Measurements from ENCODE around the gene RGS2.

DNA sequence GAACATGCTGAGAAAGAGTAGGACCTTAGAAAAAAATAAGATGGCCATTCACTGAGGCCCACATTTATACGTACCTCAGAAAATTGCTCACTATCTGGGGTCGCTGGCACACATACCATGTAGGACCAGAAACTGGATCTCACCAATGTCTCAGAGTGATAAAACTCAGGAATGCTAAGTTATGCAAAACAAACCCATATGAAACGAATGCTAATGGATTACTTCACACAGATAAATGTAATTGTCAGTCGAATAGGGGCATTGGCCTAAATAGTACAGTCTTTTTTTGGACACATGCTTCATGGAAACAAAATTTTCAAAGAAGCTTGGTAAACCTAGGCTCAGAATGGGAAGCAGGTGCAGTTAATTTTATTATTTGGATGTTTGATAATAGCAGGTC lies 32.6 kb upstream of the RGS2 start:
- TF ChIP-seq CTCF (IDR thresholded peaks at IDR 0.05) (no peak), POLR2A (IDR thresholded peaks at IDR 0.05) (no peak)

Measured in thyroid gland (tissue), 4 donors.